ENCODE results near the gene CLDN7. TPM values are rescaled to one million over a fixed set of nuclear protein-coding genes. Genes with fewer than 3 reads are reported as not detected.

The CLDN7 gene
- total RNA-seq, 1 donor from 2014 or later, result 0.99 TPM

Other genes starting within 250 kb of the CLDN7 start
- gene RNASEK, start 249.9 kb downstream of the CLDN7 start, total RNA-seq, result 34.2 and 60.7 TPM in 2 replicates
- 54.5 and 59.9 TPM in 2 replicates for gene BCL6B, start 239.4 kb downstream of the CLDN7 start, total RNA-seq
- gene SLC16A13, start 226.5 kb downstream of the CLDN7 start, total RNA-seq, result 1.3 and 2.4 TPM in 2 replicates
- 0.22 and 1.2 TPM in 2 replicates for gene SLC16A11, start 218.4 kb downstream of the CLDN7 start, total RNA-seq
- 0.99 and 1.7 TPM in 2 replicates for gene CLEC10A, start 182.2 kb downstream of the CLDN7 start, total RNA-seq
- not detected in 2 replicates for gene ASGR2, start 147.7 kb downstream of the CLDN7 start, total RNA-seq
- 14.4 and 28.8 TPM in 2 replicates for gene ASGR1, start 83.1 kb downstream of the CLDN7 start, total RNA-seq
- 5.4 and 9.1 TPM in 2 replicates for gene DLG4, start 42.6 kb downstream of the CLDN7 start, total RNA-seq
- gene ACADVL, start 42.5 kb downstream of the CLDN7 start, total RNA-seq, result 205 and 242 TPM in 2 replicates
- 25.1 and 31.9 TPM in 2 replicates for gene DVL2, start 28.0 kb downstream of the CLDN7 start, total RNA-seq
- gene PHF23, start 23.0 kb downstream of the CLDN7 start, total RNA-seq, result 30.9 and 38.5 TPM in 2 replicates
- 124 and 130 TPM in 2 replicates for gene GABARAP, start 20.0 kb downstream of the CLDN7 start, total RNA-seq
- 22.4 and 25.2 TPM in 2 replicates for gene CTDNEP1, start 10.7 kb downstream of the CLDN7 start, total RNA-seq
- gene ELP5, start 10.3 kb downstream of the CLDN7 start, total RNA-seq, result 26.6 and 32.7 TPM in 2 replicates
- 0.22 and 0.60 TPM in 2 replicates for gene SLC2A4, start 19.2 kb upstream of the CLDN7 start, total RNA-seq
- gene YBX2, start 32.2 kb upstream of the CLDN7 start, total RNA-seq, result under 0.01 TPM in 2 replicates
- 385 and 487 TPM in 2 replicates for gene EIF5A, start 45.1 kb upstream of the CLDN7 start, total RNA-seq
- 22.9 and 33.5 TPM in 2 replicates for gene GPS2, start 52.9 kb upstream of the CLDN7 start, total RNA-seq
- 7.4 and 13.1 TPM in 2 replicates for gene NEURL4, start 66.9 kb upstream of the CLDN7 start, total RNA-seq
- 0.40 and 0.44 TPM in 2 replicates for gene ACAP1, start 74.1 kb upstream of the CLDN7 start, total RNA-seq
- 2.4 and 3.8 TPM in 2 replicates for gene KCTD11, start 89.7 kb upstream of the CLDN7 start, total RNA-seq
- not detected in 2 replicates for gene TMEM95, start 92.7 kb upstream of the CLDN7 start, total RNA-seq
- gene TNK1, start 118.6 kb upstream of the CLDN7 start, total RNA-seq, result 1.5 and 1.8 TPM in 2 replicates
- gene PLSCR3, start 132.0 kb upstream of the CLDN7 start, total RNA-seq, result 15.0 and 19.4 TPM in 2 replicates
- 141 and 232 TPM in 2 replicates for gene TMEM256, start 141.6 kb upstream of the CLDN7 start, total RNA-seq
- 1.2 and 1.3 TPM in 2 replicates for gene NLGN2, start 145.4 kb upstream of the CLDN7 start, total RNA-seq
- not detected in 2 replicates for gene SPEM1, start 157.8 kb upstream of the CLDN7 start, total RNA-seq
- gene SPEM2, start 163.1 kb upstream of the CLDN7 start, total RNA-seq, result not detected in 2 replicates
- gene SPEM3, start 166.4 kb upstream of the CLDN7 start, total RNA-seq, result not detected in 2 replicates
- 6.1 and 9.3 TPM in 2 replicates for gene TMEM102, start 173.0 kb upstream of the CLDN7 start, total RNA-seq
- gene FGF11, start 177.0 kb upstream of the CLDN7 start, total RNA-seq, result 0.20 and 0.22 TPM in 2 replicates
- 8.1 and 9.2 TPM in 2 replicates for gene CHRNB1, start 182.6 kb upstream of the CLDN7 start, total RNA-seq
- gene ZBTB4, start 217.2 kb upstream of the CLDN7 start, total RNA-seq, result 6.3 and 8.5 TPM in 2 replicates
- not detected in 2 replicates for gene SLC35G6, start 219.0 kb upstream of the CLDN7 start, total RNA-seq
- 56.0 and 70.0 TPM in 2 replicates for gene POLR2A, start 221.9 kb upstream of the CLDN7 start, total RNA-seq